HUES48 (cell line): ENCODE measurements around the gene ADD2.

ENCODE experiments used
- H3K27ac ChIP-seq: one replicate; pipeline ENCODE4 v1.7.0; 2013; ENCODE audit warnings: low read depth, low read length, inconsistent platforms
- H3K27me3 ChIP-seq: 2 replicates; pipeline ENCODE4 v1.6.1; 2013; ENCODE audit warnings: mild to moderate bottlenecking, low read length; ENCODE audit not compliant: control insufficient read depth, insufficient read depth
- H3K36me3 ChIP-seq: 2 replicates; pipeline ENCODE4 v1.6.1; 2013; ENCODE audit warnings: low read length; ENCODE audit not compliant: control insufficient read depth, insufficient read depth
- H3K4me1 ChIP-seq: 2 replicates; pipeline ENCODE4 v1.6.1; 2013; ENCODE audit warnings: mild to moderate bottlenecking, low read length; ENCODE audit not compliant: control insufficient read depth, insufficient read depth
- H3K4me3 ChIP-seq: 2 replicates; pipeline ENCODE4 v1.5.1; 2013; ENCODE audit warnings: mild to moderate bottlenecking, low read depth, low read length
- H3K9ac ChIP-seq: 2 replicates; pipeline ENCODE4 v1.6.1; 2013; ENCODE audit warnings: mild to moderate bottlenecking, low read depth, low read length, moderate library complexity
- H3K9me3 ChIP-seq: 2 replicates; pipeline ENCODE4 v1.6.1; 2013; ENCODE audit warnings: low read length; ENCODE audit not compliant: control insufficient read depth, insufficient read depth

ADD2 gene

GRCh38 chr2:70710038-70710690 is 57.8 kb downstream of the ADD2 start:
- H3K9me3 ChIP-seq: no peaks in the 10 kb centered on the region
- peaks cover 35% of the 10 kb centered on the region for H3K4me1 ChIP-seq
- no peak overlapping the region for H3K27ac ChIP-seq
- no peak overlapping the region for H3K4me3 ChIP-seq
- no peaks in the 10 kb centered on the region for H3K27me3 ChIP-seq
- H3K9ac ChIP-seq: no peak overlapping the region
- peaks cover 51% of the 10 kb centered on the region for H3K36me3 ChIP-seq

- Histone ChIP-seq H3K9me3 (no peaks in the 10 kb centered on the region), H3K36me3 (peaks cover 55% of the 10 kb centered on the region), H3K27me3 (no peaks in the 10 kb centered on the region), H3K27ac (no peak overlapping the region), H3K9ac (no peak overlapping the region), H3K4me1 (peaks cover 28% of the 10 kb centered on the region), H3K4me3 (no peak overlapping the region)
Observed at GRCh38 chr2:70709275-70710037, 58.5 kb downstream of the ADD2 start.

- Histone ChIP-seq H3K9ac (no peak overlapping the region), H3K9me3 (no peaks in the 10 kb centered on the region), H3K27me3 (no peaks in the 10 kb centered on the region), H3K27ac (no peak overlapping the region), H3K4me1 (peaks cover 20% of the 10 kb centered on the region), H3K36me3 (peaks cover 63% of the 10 kb centered on the region), H3K4me3 (no peak overlapping the region)
Observed at GRCh38 chr2:70708376-70709199, 59.4 kb downstream of the ADD2 start.

GRCh38 chr2:70707706-70708105 is 60.3 kb downstream of the ADD2 start:
- Histone ChIP-seq H3K27me3 (no peaks in the 10 kb centered on the region), H3K4me3 (no peak overlapping the region), H3K4me1 (peaks cover 19% of the 10 kb centered on the region), H3K27ac (no peak overlapping the region), H3K9me3 (no peaks in the 10 kb centered on the region), H3K36me3 (peaks cover 64% of the 10 kb centered on the region), H3K9ac (no peak overlapping the region)

- Histone ChIP-seq H3K9me3 (no peaks in the 10 kb centered on the region), H3K27ac (no peak overlapping the region), H3K9ac (no peak overlapping the region), H3K27me3 (no peaks in the 10 kb centered on the region), H3K36me3 (peaks cover 53% of the 10 kb centered on the region), H3K4me3 (no peak overlapping the region), H3K4me1 (peaks cover 13% of the 10 kb centered on the region)
Observed at GRCh38 chr2:70706026-70706795, 61.8 kb downstream of the ADD2 start.

GRCh38 chr2:70705160-70705850 is 62.7 kb downstream of the ADD2 start:
- H3K27ac ChIP-seq: no peak overlapping the region
- H3K27me3 ChIP-seq: no peaks in the 10 kb centered on the region
- no peak overlapping the region for H3K4me3 ChIP-seq
- peaks cover 4% of the 10 kb centered on the region for H3K4me1 ChIP-seq
- H3K9ac ChIP-seq: no peak overlapping the region
- no peaks in the 10 kb centered on the region for H3K9me3 ChIP-seq
- peaks cover 46% of the 10 kb centered on the region for H3K36me3 ChIP-seq

- no peaks in the 10 kb centered on the region for H3K4me1 ChIP-seq
- H3K36me3 ChIP-seq: peaks cover 38% of the 10 kb centered on the region
- H3K9ac ChIP-seq: no peak overlapping the region
- no peak overlapping the region for H3K27ac ChIP-seq
- no peaks in the 10 kb centered on the region for H3K27me3 ChIP-seq
- H3K9me3 ChIP-seq: no peaks in the 10 kb centered on the region
- H3K4me3 ChIP-seq: no peak overlapping the region
Observed at GRCh38 chr2:70703900-70704549, 64.0 kb downstream of the ADD2 start.

GRCh38 chr2:70702711-70703395 is 65.1 kb downstream of the ADD2 start:
- no peak overlapping the region for H3K4me3 ChIP-seq
- H3K27ac ChIP-seq: no peak overlapping the region
- H3K36me3 ChIP-seq: peaks cover 34% of the 10 kb centered on the region
- H3K27me3 ChIP-seq: no peaks in the 10 kb centered on the region
- no peaks in the 10 kb centered on the region for H3K9me3 ChIP-seq
- H3K4me1 ChIP-seq: no peaks in the 10 kb centered on the region
- no peak overlapping the region for H3K9ac ChIP-seq

- H3K4me3 ChIP-seq: no peak overlapping the region
- no peaks in the 10 kb centered on the region for H3K27me3 ChIP-seq
- peaks cover 47% of the 10 kb centered on the region for H3K36me3 ChIP-seq
- H3K9me3 ChIP-seq: no peaks in the 10 kb centered on the region
- H3K4me1 ChIP-seq: no peaks in the 10 kb centered on the region
- H3K9ac ChIP-seq: no peak overlapping the region
- H3K27ac ChIP-seq: no peak overlapping the region
Observed at GRCh38 chr2:70698847-70699246, 69.2 kb downstream of the ADD2 start.
